Stomach (tissue), 9 donors: ENCODE data around the gene ZBTB17. TPM values are rescaled to one million over a fixed set of nuclear protein-coding genes. Genes with fewer than 3 reads are reported as not detected.

Experiments
- DNase-seq, 2 donors: peaks; one replicate each; pipeline versions ENCODE4 v3.0.0 to v3.0.0-alpha.2; 2013 to 2019
- H3K27ac ChIP-seq, 5 donors: fragments of 200-600 bp in 4 of 5; sonication (generic) in 4 of 5; one replicate each; pipeline ENCODE4 v1.5.1; 2013 to 2019; ENCODE audit warnings: mild to moderate bottlenecking in 1 of 5, moderate library complexity in 1 of 5
- H3K27me3 ChIP-seq, 3 donors: fragments of 200-600 bp; sonication (generic); one replicate each; pipeline ENCODE4 v1.5.1; 2017 to 2019; ENCODE audit warnings: mixed run types in 1 of 3
- H3K36me3 ChIP-seq, 4 donors: fragments of 200-600 bp; sonication (generic); 1 replicate in 3 of 4; 2 replicates in 1 of 4; pipeline ENCODE4 v1.5.1; 2016 to 2019
- H3K4me1 ChIP-seq, 4 donors: fragments of 200-600 bp; sonication (generic); one replicate each; pipeline ENCODE4 v1.5.1; 2016 to 2019
- H3K4me3 ChIP-seq, 4 donors: fragments of 200-600 bp; sonication (generic) in 3 of 4; one replicate each; pipeline ENCODE4 v1.5.1; 2016 to 2019; ENCODE audit warnings: mild to moderate bottlenecking in 1 of 4
- H3K9me3 ChIP-seq, 4 donors: fragments of 200-600 bp; sonication (generic); one replicate each; pipeline ENCODE4 v1.5.1; 2016 to 2019
- EP300 ChIP-seq: sonication (generic); formaldehyde crosslinking; IDR thresholded peaks from one replicate; pipeline ENCODE4 v1.6.1; 2017; ENCODE audit warnings: antibody characterized with exemption
- POLR2A ChIP-seq, 4 donors: fragments of 450-650 bp; IDR thresholded peaks; one replicate each; pipeline ENCODE4 v1.6.1; 2016; ENCODE audit warnings: antibody characterized with exemption in 4 of 4, control low read depth in 2 of 4, mild to moderate bottlenecking in 1 of 4, moderate library complexity in 1 of 4
- POLR2AphosphoS5 ChIP-seq, 3 donors: sonication (generic); formaldehyde crosslinking; IDR thresholded peaks; one replicate each; pipeline ENCODE4 v1.6.1; 2016; ENCODE audit warnings: antibody characterized with exemption in 3 of 3
- WGBS, 5 donors: extraction: QIAGEN DNeasy Blood & Tissue Kit in 3 of 5; methylation state at CpG; one replicate each; pipeline versions ENCODE4 v1.1.5 to v1.1.7; 2013 to 2018; 5-methylcytosine and 5-hydroxymethylcytosine counted together
- intact Hi-C: fragments of 100-400 bp; cut with DNase I; formaldehyde crosslinking; loops from one replicate; pipeline ENCODE4 v1.15.1; 2023; ENCODE audit warnings: low total_unique reads
- polyA plus RNA-seq, 3 donors: library from polyadenylated mRNA; stranded (reverse); fragments of 200-250 nt; gene quantifications; one replicate each; pipeline ENCODE4 v1.2.3, GENCODE V29; 2013
- total RNA-seq, 5 donors: library from RNA; depleted of rRNA; stranded (reverse); fragments of >200 nt; gene quantifications; one replicate each; pipeline versions ENCODE4 v1.1.0 to v1.2.3, GENCODE V29; 2014 to 2016
- TF ChIP-seq, protein P1 (sequence below), 7 experiments: fragments of 450-650 bp in 4 of 7; fragments of 200-600 bp in 3 of 7; sonication (generic) in 3 of 7; IDR thresholded peaks; one replicate each; pipeline ENCODE4 v1.5.1; 2016 to 2019; ENCODE audit warnings: antibody characterized with exemption in 7 of 7, control low read depth in 2 of 7, mild to moderate bottlenecking in 1 of 7
- donor health status: healthy with polysubstance abuse.
- donor health status: Bipolar disorder and iron deficiency.
- donor health status: healthy.

Gene ZBTB17
- total and polyA plus RNA-seq, 8 donors: 13.0 to 136 (median 46.5) TPM

DNA sequence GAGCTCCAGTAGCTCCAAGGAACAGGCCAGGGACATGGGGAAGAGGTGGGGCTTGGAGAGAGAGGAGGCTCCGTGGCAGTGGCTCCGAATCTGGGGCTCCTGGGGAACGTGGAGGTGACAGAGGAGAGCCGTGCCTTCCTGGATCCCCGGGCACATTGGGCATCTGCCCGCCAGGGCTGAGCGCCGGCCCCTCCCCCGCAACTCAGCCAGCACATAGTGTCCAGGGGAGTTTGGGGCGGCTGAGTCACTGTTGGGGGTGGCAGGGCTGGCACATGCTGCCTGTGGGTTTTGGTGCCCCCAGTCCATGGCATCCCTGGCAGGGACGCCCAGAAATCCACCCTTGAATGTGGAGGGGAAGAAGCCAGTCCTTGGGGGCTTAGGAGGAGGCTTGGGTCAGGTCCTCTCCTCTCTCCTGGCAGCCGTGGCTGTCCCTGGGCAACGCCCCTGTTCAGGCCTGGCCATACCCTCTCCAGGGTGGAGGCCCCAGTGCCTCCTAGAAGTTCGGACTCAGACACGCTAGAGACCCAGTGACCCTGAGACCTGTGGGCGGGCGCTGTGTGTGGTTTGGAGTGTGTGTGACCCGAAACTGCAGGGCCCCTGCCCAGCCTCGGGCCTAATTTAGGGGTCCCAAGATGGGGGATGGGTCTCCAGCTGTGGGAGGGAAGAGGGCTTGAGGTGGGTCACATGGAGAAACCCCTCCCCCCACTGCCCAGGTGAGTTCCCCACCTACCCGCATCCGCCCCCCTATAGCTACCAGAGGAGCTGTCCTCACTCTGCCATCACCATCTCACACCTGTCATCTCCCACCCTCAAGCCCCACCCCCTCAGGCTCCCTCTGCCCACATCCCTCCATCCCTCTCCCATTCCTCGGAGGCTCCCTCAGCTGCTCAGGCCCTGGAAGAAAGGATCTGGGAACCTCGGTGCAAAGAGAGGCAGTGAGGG lies 40.3 kb upstream of the ZBTB17 start:
- Histone ChIP-seq H3K27me3 (no peaks in the 10 kb centered on the region), H3K4me3 (peak overlapping the region in 3 of 4 donors; percentile 41 to 44 (median 44)), H3K4me1 (peaks cover 54 to 87% (median 67%) of the 10 kb centered on the region in 4 donors), H3K27ac (peak overlapping the region in 4 of 5 donors; percentile 71 to 91 (median 84)), H3K36me3 (no peaks in the 10 kb centered on the region), H3K9me3 (no peaks in the 10 kb centered on the region)
- WGBS, 5 donors: 64 to 76% (median 74%) methylated on average over 19 to 23 of the region's 23 CpGs
- intact Hi-C loops: no loop called here
- TF ChIP-seq EP300 (peak; percentile 87), POLR2AphosphoS5 (IDR thresholded peaks at IDR 0.05) (peak in 2 of 3 donors; percentile 44 to 59), POLR2A (IDR thresholded peaks at IDR 0.05) (no peak)
- TF ChIP-seq, protein P1, sequence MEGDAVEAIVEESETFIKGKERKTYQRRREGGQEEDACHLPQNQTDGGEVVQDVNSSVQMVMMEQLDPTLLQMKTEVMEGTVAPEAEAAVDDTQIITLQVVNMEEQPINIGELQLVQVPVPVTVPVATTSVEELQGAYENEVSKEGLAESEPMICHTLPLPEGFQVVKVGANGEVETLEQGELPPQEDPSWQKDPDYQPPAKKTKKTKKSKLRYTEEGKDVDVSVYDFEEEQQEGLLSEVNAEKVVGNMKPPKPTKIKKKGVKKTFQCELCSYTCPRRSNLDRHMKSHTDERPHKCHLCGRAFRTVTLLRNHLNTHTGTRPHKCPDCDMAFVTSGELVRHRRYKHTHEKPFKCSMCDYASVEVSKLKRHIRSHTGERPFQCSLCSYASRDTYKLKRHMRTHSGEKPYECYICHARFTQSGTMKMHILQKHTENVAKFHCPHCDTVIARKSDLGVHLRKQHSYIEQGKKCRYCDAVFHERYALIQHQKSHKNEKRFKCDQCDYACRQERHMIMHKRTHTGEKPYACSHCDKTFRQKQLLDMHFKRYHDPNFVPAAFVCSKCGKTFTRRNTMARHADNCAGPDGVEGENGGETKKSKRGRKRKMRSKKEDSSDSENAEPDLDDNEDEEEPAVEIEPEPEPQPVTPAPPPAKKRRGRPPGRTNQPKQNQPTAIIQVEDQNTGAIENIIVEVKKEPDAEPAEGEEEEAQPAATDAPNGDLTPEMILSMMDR (IDR thresholded peaks at IDR 0.05): no peak
- DNase-seq: no peak

DNA sequence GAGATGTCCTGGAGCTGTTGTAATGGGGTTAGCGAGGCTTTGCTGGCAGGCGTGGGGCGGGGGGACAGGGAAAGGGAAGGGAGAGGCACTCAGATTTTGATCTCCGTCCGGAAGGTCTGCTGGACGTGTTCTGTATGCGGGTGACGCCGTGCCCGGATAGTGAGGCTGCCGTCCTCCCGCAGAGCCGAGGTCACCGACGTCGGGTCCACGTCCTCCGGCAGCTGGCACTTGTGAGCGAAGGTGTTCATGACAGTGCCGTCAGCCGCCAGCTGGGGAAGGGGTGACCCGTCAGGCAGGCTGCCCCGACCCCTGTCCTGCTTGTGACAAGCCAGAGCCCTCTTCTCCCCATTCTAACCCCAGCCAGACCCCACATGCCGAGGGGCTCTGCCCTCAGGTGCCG lies 39.6 kb upstream of the ZBTB17 start:
- Histone ChIP-seq H3K9me3 (no peaks in the 10 kb centered on the region), H3K27me3 (no peaks in the 10 kb centered on the region), H3K4me1 (peaks cover 54 to 83% (median 67%) of the 10 kb centered on the region in 4 donors), H3K27ac (peak overlapping the region in 4 of 5 donors; percentile 71 to 91 (median 84)), H3K4me3 (peak overlapping the region in 3 of 4 donors; percentile 41 to 44 (median 44)), H3K36me3 (no peaks in the 10 kb centered on the region)
- TF ChIP-seq, protein P1 (IDR thresholded peaks at IDR 0.05): no peak
- TF ChIP-seq EP300 (no peak), POLR2AphosphoS5 (IDR thresholded peaks at IDR 0.05) (no peak), POLR2A (IDR thresholded peaks at IDR 0.05) (no peak)
- WGBS, 5 donors: 90 to 97% (median 94%) methylated on average over 23 to 25 of the region's 25 CpGs
- intact Hi-C loops: no loop called here
- DNase-seq: no peak

- Histone ChIP-seq H3K36me3 (no peaks in the 10 kb centered on the region), H3K27ac (peak overlapping the region; percentile 71 to 91 (median 82)), H3K9me3 (no peaks in the 10 kb centered on the region), H3K4me1 (peaks cover 54 to 78% (median 63%) of the 10 kb centered on the region in 4 donors), H3K4me3 (peak overlapping the region in 2 of 4 donors; percentile 44), H3K27me3 (no peaks in the 10 kb centered on the region)
- TF ChIP-seq EP300 (no peak), POLR2AphosphoS5 (IDR thresholded peaks at IDR 0.05) (peak in 1 of 3 donors; percentile 24)
- WGBS, 5 donors: 58 to 71% (median 60%) methylated on average over 8 to 17 of the region's 17 CpGs
- DNase-seq: peak; percentile 74 to 81
- intact Hi-C loops: no loop called here
Observed at GRCh38 chr1:16014509-16015482, 38.9 kb upstream of the ZBTB17 start.

DNA sequence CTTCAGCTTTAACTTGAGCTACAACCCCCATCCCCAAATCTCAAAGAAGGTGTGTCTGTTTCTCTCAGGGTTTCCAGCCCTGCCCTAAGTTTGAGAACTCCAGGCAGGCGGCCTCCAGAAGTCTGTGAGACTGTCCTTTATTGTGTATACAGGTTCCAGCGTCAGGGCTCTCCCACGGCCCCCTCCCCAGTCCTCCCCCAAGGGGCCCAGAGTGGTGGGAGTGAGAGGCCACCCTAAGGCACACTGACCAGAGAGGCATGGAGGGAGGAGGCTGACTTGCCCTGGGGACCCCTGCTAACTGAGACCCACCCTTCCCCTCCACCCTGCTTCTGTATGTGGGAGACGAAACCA lies 38.0 kb upstream of the ZBTB17 start:
- intact Hi-C loops: no loop called here
- Histone ChIP-seq H3K27ac (peak overlapping the region; percentile 71 to 91 (median 82)), H3K27me3 (no peaks in the 10 kb centered on the region), H3K9me3 (no peaks in the 10 kb centered on the region), H3K36me3 (no peaks in the 10 kb centered on the region), H3K4me1 (peaks cover 51 to 69% (median 55%) of the 10 kb centered on the region in 4 donors), H3K4me3 (peak overlapping the region in 1 of 4 donors; percentile 40)
- TF ChIP-seq, protein P1 (IDR thresholded peaks at IDR 0.05): no peak
- TF ChIP-seq EP300 (no peak), POLR2A (IDR thresholded peaks at IDR 0.05) (no peak), POLR2AphosphoS5 (IDR thresholded peaks at IDR 0.05) (no peak)
- DNase-seq: no peak
- WGBS, 5 donors: 44 to 57% (median 45%) methylated on average over 4 of the region's 4 CpGs
